Activated CD8-positive, alpha-beta memory T cell treated with anti-CD3 and anti-CD28 coated beads, Interleukin-2, amount 10 ng/mL, durations not matched to agents 7 days and 5 days (primary cell): ENCODE results near the gene TNFRSF21. TPM values are rescaled to one million over a fixed set of nuclear protein-coding genes. Genes with fewer than 3 reads are reported as not detected.
"Not testable (repeated sequence)": the region's sequence is repeated elsewhere in the genome, so short reads cannot be mapped to it uniquely, and the experiment has no call there.

Experiments used
- ATAC-seq: fragments of 150-1000 bp; cut with Tn5 transposase; one replicate; pipeline ENCODE4 v1.10.0; 2021; ENCODE audit warnings: moderate library complexity
- CTCF ChIA-PET: fragments of 350-600 bp; sonication (Branson Sonifier 250); formaldehyde crosslinking; loops from one replicate; lab custom pipeline; 2021; ENCODE audit warnings: antibody characterized with exemption; lab: Charles Lee
- DNase-seq: peaks from one replicate; pipeline ENCODE4 v3.0.0-alpha.2; 2020
- H3K27ac Mint-ChIP-seq: one replicate; pipeline ENCODE4 v1.8.0; 2021; ENCODE audit warnings: mild to moderate bottlenecking, mixed read lengths
- H3K27me3 Mint-ChIP-seq: one replicate; pipeline ENCODE4 v1.8.0; 2021; ENCODE audit warnings: mixed read lengths
- H3K36me3 Mint-ChIP-seq: one replicate; pipeline ENCODE4 v1.8.0; 2021; ENCODE audit warnings: mild to moderate bottlenecking, mixed read lengths
- H3K4me1 Mint-ChIP-seq: one replicate; pipeline ENCODE4 v1.8.0; 2021; ENCODE audit warnings: mixed read lengths
- H3K4me3 Mint-ChIP-seq: one replicate; pipeline ENCODE4 v1.8.0; 2021; ENCODE audit warnings: mild to moderate bottlenecking, moderate library complexity, mixed read lengths
- H3K9me3 Mint-ChIP-seq: one replicate; pipeline ENCODE4 v1.8.0; 2022; ENCODE audit warnings: low read depth, mixed read lengths
- total RNA-seq, 2 experiments: library from RNA; stranded (reverse); gene quantifications; one replicate each; pipeline ENCODE4 v1.2.3, GENCODE V29; 2021

TNFRSF21 gene
- total RNA-seq, 2 experiments from 2014 or later, result 0.09 to 0.40 TPM

DNA sequence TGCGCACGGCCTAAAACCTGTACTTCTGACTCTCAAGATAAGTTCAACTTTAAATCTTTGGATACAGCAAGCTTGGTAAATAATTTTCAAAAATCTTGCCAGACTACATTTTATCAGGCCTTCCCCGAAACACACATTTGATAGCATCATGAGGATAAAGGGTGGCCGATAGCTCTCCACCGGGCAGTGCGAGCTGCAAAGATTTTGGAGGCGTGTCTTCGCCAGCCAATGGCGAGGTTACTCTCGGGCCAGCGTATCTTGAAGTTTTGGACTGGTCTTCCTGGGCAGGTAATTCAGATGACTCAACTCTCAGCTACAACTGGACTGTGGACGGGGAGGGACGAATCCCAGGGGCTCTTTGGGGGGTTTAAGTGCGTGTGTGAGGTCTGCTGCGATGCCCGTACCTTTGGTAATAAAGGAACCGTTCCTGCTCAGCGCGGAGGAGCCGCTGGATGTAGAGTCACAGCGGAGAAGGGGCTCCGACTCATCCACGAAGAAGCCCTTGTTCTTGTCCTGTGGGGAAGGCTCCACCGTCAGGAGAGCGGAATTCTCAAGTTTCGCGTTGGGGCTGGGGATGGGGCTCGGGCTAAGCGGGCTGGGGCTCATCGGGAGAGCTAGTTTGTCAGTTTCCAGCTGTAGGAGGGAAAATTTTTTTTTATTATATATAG is 75.3 kb downstream of the TNFRSF21 start:
- CTCF ChIA-PET, result no interaction called here

DNA sequence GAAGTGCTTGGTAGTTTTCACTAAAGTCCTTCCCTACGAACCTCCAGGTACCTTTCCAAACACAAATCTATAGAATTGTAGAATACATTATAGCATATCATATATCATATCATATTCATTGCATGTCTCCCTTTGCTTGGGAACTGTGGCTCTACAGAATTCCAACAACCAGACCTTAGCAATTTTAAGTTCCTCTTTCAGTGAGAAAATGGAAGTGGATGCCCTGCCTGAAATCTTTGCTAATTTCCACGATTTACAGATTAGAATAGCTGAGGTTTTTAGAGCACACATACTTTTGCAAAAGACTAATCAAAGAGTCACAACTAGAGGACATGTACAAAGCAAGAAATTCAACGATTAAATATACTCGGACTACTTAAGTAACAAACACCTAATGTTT is 78.6 kb downstream of the TNFRSF21 start:
- DNase-seq (no peak), ATAC-seq (no peak)
- H3K4me3 Mint-ChIP-seq, result no peak overlapping the region
- no peak overlapping the region for H3K27ac Mint-ChIP-seq
- H3K27me3 Mint-ChIP-seq, result no peaks in the 10 kb centered on the region
- CTCF ChIA-PET, result no interaction called here
- no peaks in the 10 kb centered on the region for H3K36me3 Mint-ChIP-seq
- H3K4me1 Mint-ChIP-seq, result no peaks in the 10 kb centered on the region
- H3K9me3 Mint-ChIP-seq, result peaks cover 3% of the 10 kb centered on the region

More for the DNA sequence above, 75.3 kb downstream of the TNFRSF21 start:
- Mint-ChIP-seq H3K4me3 (no peak overlapping the region), H3K36me3 (no peaks in the 10 kb centered on the region), H3K27ac (no peak overlapping the region), H3K4me1 (no peaks in the 10 kb centered on the region), H3K9me3 (no peaks in the 10 kb centered on the region), H3K27me3 (no peaks in the 10 kb centered on the region)
- no peak for DNase-seq
- no peak for ATAC-seq

DNA sequence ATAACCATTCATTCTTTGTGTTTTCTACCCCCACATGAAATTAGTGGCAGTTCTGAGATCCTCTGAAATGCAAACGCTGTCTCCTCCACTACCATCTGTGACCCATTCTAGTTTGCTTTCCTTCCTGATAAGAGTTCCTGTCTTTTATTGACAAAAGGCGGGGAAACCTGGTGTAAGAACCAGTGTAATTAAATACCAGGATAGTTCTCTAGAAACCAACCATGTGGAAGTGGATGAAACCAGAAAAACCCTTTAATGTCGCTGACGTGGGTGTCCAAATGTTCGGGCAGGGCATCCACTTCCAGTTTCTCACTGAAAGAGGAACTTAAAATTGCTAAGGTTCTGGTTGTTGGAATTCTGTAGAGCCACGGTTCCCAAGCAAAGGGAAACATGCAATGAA is 79.1 kb downstream of the TNFRSF21 start:
- no peak for ATAC-seq
- no peaks in the 10 kb centered on the region for H3K4me1 Mint-ChIP-seq
- no peaks in the 10 kb centered on the region for H3K27me3 Mint-ChIP-seq
- no peak overlapping the region for H3K4me3 Mint-ChIP-seq
- no peaks in the 10 kb centered on the region for H3K36me3 Mint-ChIP-seq
- DNase-seq, result no peak
- CTCF ChIA-PET, result no interaction called here
- peaks cover 3% of the 10 kb centered on the region for H3K9me3 Mint-ChIP-seq
- no peak overlapping the region for H3K27ac Mint-ChIP-seq

DNA sequence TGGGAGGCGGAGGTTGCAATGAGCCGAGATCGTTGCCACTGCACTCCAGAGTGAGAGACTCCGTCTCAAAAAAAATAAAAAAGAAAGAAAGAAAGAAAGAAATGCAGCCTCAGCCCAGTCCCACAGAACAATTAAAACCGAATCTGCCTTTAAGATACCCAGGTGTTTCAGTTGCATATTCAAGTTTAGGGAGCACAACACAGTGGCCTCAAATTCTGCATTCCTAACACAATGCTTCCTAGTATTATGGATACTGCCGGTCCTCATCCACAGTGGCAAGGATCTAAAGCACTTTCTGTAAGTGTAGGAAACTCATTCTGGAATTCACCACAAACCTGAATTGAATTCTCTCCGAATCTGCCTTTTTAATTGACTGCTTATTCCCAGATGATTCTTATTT is 80.5 kb downstream of the TNFRSF21 start:
- Mint-ChIP-seq H3K4me3 (no peak overlapping the region), H3K36me3 (no peaks in the 10 kb centered on the region), H3K27me3 (no peaks in the 10 kb centered on the region), H3K9me3 (peaks cover 3% of the 10 kb centered on the region), H3K4me1 (no peaks in the 10 kb centered on the region), H3K27ac (no peak overlapping the region)
- CTCF ChIA-PET, result no interaction called here
- no peak for ATAC-seq
- DNase-seq, result no peak

DNA sequence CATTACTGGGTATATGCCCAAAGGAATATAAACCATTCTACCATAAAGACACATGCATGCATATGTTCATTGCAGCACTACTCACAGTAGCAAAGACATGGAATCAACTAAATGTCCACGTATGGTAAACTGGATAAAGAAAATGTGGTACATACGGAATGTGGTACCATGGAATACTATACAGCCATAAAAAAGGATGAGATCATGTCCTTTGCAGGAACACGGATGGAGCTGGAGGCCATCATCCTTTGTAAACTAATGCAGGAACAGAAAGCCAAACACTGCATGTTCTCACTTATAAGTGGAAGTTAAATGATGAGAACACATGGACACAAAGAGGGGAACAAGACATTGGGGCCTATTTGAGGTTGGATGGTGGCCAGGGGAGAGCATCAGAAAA is 81.6 kb downstream of the TNFRSF21 start:
- DNase-seq, ATAC-seq, H3K4me1 Mint-ChIP-seq, CTCF ChIA-PET, H3K4me3 Mint-ChIP-seq, H3K9me3 Mint-ChIP-seq, H3K27ac Mint-ChIP-seq, H3K36me3 Mint-ChIP-seq, H3K27me3 Mint-ChIP-seq: not testable (repeated sequence)

DNA sequence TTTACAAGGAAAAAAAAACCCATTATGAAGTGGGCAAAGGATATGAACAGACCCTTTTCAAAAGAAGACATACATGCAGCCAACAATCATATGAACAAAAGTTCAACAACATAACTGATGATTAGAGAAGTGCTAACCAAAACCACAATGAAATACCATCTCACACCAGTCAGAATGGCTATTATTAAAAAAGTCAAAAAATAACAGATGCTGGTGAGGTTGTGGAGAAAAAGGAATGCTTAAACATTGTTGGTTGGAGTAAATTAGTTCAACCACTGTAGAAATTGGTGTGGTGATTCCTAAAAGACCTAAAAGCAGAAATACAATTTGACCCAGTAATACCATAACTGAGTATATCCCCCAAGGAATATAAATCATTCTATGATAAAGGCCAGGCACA is 86.5 kb downstream of the TNFRSF21 start:
- H3K4me1 Mint-ChIP-seq, ATAC-seq, H3K27ac Mint-ChIP-seq, DNase-seq, H3K27me3 Mint-ChIP-seq, CTCF ChIA-PET, H3K36me3 Mint-ChIP-seq, H3K9me3 Mint-ChIP-seq, H3K4me3 Mint-ChIP-seq: not testable (repeated sequence)

DNA sequence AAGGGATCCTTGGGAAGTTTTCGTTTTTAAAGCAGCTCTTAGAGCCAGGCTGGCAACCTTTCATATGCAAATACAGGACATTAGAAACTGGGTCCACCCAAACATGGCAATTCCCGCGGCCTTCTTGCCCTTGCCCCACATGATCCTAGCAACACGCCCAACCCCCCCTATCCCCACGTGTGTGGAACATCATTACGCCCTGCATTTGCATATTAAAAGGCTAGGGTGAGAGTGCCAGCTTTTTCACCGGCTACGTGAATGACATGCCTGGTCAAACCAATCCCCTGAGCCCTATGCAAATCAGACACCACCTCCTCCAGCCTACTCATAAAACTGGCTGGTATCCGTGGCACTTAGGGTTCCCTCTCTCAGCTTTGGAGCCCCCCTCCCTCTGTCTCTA is 88.1 kb downstream of the TNFRSF21 start:
- no peaks in the 10 kb centered on the region for H3K4me1 Mint-ChIP-seq
- no peak overlapping the region for H3K27ac Mint-ChIP-seq
- H3K36me3 Mint-ChIP-seq, result no peaks in the 10 kb centered on the region
- DNase-seq (no peak), ATAC-seq (no peak)
- CTCF ChIA-PET, result no interaction called here
- no peaks in the 10 kb centered on the region for H3K9me3 Mint-ChIP-seq
- H3K4me3 Mint-ChIP-seq, result no peak overlapping the region
- peaks cover 2% of the 10 kb centered on the region for H3K27me3 Mint-ChIP-seq

DNA sequence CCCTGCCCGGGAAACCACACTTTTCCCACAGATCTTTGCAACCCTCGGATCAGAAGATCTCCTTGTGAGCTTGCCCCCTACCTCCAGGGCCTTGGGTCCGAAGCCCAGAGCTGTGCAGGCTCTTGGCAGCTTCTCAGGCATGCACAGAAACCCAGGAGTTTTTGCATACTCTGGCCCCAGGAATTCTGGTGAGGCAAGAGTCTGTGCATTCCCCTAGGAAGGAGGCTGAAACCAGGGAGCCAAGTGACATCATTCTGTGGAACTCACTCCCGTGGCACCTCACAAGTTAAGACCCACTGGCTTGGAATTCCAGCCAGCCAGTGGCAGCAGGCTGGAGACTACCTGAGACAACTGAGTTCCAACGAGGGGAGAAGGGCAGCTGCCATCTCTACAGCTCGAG is 100.1 kb downstream of the TNFRSF21 start:
- ATAC-seq (no peak), DNase-seq (no peak)
- H3K27ac Mint-ChIP-seq, result no peak overlapping the region
- H3K36me3 Mint-ChIP-seq, result no peaks in the 10 kb centered on the region
- no peaks in the 10 kb centered on the region for H3K4me1 Mint-ChIP-seq
- peaks cover 5% of the 10 kb centered on the region for H3K27me3 Mint-ChIP-seq
- no peak overlapping the region for H3K4me3 Mint-ChIP-seq
- H3K9me3 Mint-ChIP-seq, result no peaks in the 10 kb centered on the region
- CTCF ChIA-PET, result no interaction called here

DNA sequence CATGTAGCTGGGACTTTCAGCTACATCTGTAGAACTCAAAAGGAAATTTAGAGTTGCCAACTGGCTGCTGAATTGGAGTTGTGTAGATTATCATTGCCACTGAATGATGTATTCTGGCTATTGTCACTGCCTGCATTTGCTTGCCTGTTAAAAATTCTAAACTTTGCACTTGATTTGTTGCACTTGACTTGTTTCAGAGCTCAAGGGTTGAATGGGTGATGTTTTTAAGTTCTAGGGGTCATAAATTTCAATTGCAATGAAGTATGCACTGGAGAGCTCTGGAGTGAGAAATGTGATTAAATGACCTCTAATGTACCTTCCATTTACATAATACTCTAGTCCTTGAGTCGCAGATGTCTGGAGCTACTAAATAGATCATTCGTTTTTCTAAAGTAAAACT is 102.4 kb downstream of the TNFRSF21 start:
- H3K4me3 Mint-ChIP-seq, result no peak overlapping the region
- DNase-seq, result no peak

DNA sequence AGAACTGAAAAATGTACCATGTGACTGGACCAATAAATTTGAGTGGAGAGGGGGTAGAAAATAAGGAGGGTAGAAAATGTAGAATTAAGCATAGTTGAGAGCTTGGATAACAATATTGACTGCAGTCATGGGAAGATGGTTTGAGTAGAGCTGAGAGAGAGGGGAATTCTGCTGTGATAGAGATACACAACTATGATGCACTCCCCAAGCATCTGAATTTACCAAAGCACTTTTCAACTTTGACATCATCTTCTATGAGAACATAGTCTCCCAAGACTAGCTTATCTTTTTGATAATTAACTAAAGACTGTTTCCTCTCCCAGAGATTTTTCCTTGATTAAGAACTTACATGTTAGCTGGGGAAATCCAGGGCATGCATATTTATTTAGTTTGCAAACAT is 103.1 kb downstream of the TNFRSF21 start:
- Mint-ChIP-seq H3K27ac (no peak overlapping the region), H3K27me3 (peaks cover 3% of the 10 kb centered on the region), H3K36me3 (no peaks in the 10 kb centered on the region), H3K4me3 (no peak overlapping the region), H3K9me3 (no peaks in the 10 kb centered on the region), H3K4me1 (peaks cover 15% of the 10 kb centered on the region)
- ATAC-seq (no peak), DNase-seq (no peak)
- CTCF ChIA-PET, result no interaction called here

More for the DNA sequence above, 102.4 kb downstream of the TNFRSF21 start:
- CTCF ChIA-PET, result no interaction called here
- no peaks in the 10 kb centered on the region for H3K9me3 Mint-ChIP-seq
- no peak for ATAC-seq
- no peaks in the 10 kb centered on the region for H3K36me3 Mint-ChIP-seq
- H3K27ac Mint-ChIP-seq, result no peak overlapping the region
- peaks cover 15% of the 10 kb centered on the region for H3K4me1 Mint-ChIP-seq
- H3K27me3 Mint-ChIP-seq, result peaks cover 3% of the 10 kb centered on the region

DNA sequence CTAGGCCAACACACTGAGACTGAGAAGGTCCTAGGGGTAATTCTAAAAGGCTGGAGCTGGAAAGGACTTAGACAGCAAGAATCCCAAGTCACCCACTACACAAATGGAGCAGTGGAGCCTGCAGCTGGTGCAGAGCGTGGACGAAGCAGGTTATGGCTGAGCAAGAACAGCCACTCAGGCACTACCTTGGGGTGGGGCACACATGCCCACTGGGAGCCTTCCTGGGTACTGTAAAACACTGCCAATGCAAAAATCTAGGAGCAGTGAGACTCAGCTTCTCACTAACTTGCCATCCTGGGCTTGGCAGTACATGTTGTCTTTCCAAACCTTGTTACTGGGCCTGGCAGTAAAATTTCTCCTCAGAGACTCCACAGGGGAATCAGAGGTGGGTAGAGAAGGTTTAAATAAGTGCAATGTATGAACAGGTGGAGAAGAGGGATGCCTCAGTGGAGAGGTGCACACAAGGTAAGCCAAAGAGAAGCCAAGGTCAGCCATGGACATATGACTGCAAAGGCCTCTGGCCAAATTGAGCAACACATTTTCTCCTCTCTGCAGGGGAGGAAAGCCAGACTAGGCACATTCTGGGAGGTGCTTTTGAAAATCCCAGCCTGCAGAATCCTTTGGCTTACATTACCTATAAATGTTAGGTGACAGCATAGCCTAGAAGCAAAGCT is 105.6 kb downstream of the TNFRSF21 start:
- Mint-ChIP-seq H3K9me3 (no peaks in the 10 kb centered on the region), H3K27ac (peak overlapping the region; percentile 55), H3K27me3 (peaks cover 7% of the 10 kb centered on the region), H3K4me1 (peaks cover 15% of the 10 kb centered on the region), H3K36me3 (no peaks in the 10 kb centered on the region), H3K4me3 (no peak overlapping the region)
- no peak for DNase-seq
- CTCF ChIA-PET, result interaction anchor here (1.5 kb wide), 1 partner anchor 11 kb away, joined by 3 read pairs; no protein-coding TSS in a partner anchor
- ATAC-seq, result no peak

DNA sequence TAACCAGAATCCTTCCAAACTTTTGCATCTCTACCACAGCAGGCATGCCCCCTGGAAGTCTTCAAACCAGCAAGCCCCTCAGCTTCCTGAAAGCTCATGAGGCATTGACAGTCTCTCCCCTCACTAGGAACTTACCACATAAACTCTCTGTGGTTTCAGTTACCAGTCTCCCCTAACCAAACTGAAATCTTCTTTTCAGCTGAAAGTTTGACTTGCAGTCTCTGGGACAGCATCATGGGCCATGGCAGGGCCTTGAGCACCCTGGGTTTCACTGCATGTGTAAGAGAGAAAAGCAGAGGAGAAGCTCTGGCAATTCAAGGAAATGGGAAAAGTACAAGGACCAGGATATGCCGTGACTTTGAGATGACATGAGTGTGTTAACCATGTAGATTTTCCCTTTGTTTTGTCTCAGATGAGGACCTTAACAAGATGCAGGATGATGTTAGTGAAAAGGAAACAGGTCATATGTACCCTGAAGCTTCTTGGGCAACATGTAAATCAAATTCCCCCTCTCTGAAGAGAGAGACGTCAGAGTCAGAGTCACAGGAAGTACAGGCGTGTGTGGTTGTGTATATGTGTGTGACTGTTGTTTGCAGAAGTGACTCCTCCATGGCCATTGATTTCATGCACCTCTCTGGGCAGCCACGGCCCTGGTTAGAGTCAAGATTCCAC is 106.3 kb downstream of the TNFRSF21 start:
- ATAC-seq (peak; percentile 60), DNase-seq (no peak)
- Mint-ChIP-seq H3K9me3 (no peaks in the 10 kb centered on the region), H3K4me1 (peaks cover 15% of the 10 kb centered on the region), H3K36me3 (no peaks in the 10 kb centered on the region), H3K27ac (peak overlapping the region; percentile 55), H3K4me3 (no peak overlapping the region), H3K27me3 (peaks cover 7% of the 10 kb centered on the region)
- CTCF ChIA-PET, result interaction anchor here (1.5 kb wide), 1 partner anchor 10 kb away, joined by 3 read pairs; no protein-coding TSS in a partner anchor

DNA sequence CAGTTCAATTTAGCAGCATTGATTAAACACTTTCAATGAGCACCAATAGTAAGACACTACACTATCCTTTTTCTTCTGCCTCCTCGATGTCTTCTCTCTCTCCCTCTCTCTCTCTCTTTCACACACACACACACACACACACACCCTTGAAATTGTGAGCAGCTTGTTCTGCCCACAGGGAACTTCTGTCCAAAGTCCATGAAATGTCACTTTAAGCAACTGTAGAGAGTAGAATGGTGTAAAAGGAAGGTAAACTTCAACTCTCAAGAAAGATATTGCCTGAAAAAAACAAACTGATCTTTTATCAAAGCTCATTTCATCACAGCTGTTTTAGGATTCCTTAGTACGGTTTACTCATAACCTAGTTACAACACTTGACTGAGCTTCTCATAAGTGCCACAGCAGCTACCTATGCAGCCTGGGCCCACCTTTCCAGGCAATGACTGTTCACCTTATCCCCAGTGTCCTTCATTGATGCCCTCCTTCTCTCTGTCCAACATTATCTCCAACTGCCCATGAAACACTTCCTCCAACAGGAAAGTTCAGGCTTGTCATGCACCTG is 107.0 kb downstream of the TNFRSF21 start:
- no peak overlapping the region for H3K27ac Mint-ChIP-seq
- DNase-seq (no peak), ATAC-seq (no peak)
- peaks cover 21% of the 10 kb centered on the region for H3K4me1 Mint-ChIP-seq
- peaks cover 7% of the 10 kb centered on the region for H3K27me3 Mint-ChIP-seq
- CTCF ChIA-PET, result interaction anchor here (1.5 kb wide), 1 partner anchor 10 kb away, joined by 3 read pairs; no protein-coding TSS in a partner anchor
- no peaks in the 10 kb centered on the region for H3K9me3 Mint-ChIP-seq
- H3K4me3 Mint-ChIP-seq, result no peak overlapping the region
- no peaks in the 10 kb centered on the region for H3K36me3 Mint-ChIP-seq
